ENCODE results near the gene OSBPL3. TPM values are rescaled to one million over a fixed set of nuclear protein-coding genes. Genes with fewer than 3 reads are reported as not detected.

The OSBPL3 gene
- total and polyA plus RNA-seq, 4 donors, result 4.7 to 13.7 (median 5.7) TPM

- DNase-seq (ENCODE audit: low read depth in 4 of 6, low spot score in 6 of 6), result no peak
- no peaks in the 10 kb centered on the region for H3K27me3 ChIP-seq (ENCODE audit: control insufficient read depth, insufficient read depth, low read length)
- H3K4me3 ChIP-seq (ENCODE audit: low read depth, low read length), result no peak overlapping the region
- H3K9me3 ChIP-seq (ENCODE audit: control insufficient read depth, insufficient read depth, low read length), result no peaks in the 10 kb centered on the region
- no peaks in the 10 kb centered on the region for H3K4me1 ChIP-seq (ENCODE audit: control insufficient read depth, insufficient read depth, low read length)
- no peaks in the 10 kb centered on the region for H3K36me3 ChIP-seq (ENCODE audit: control insufficient read depth, insufficient read depth, low read length)
- H3K27ac ChIP-seq (ENCODE audit: low read depth, low read length), result no peak overlapping the region
Measured at GRCh38 chr7:25012254-25012653, 32.3 kb upstream of the OSBPL3 start.

DNA sequence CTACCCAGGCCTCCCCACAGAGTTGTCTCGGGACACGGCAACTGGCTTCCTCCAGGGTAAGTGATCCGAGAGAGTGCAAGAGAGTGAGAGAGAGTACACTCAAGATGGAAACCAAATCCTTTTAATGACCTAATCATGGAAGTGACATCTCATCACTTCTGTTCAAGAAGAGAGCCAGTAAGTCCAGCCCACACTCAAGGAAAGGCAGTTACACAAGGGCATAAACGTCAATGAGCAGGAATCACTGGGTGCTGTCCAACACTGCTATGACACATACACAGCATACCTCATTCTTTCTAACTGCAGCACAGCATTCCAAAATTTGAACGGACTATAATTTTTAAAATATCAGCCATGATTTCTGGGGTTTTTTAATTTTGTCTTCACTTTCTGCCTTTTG is 29.3 kb upstream of the OSBPL3 start:
- 90% methylated on average over 2 of the region's 5 CpGs for WGBS (ENCODE audit: insufficient coverage)
- Histone ChIP-seq H3K27me3 (ENCODE audit: control insufficient read depth, insufficient read depth, low read length) (no peaks in the 10 kb centered on the region), H3K4me1 (ENCODE audit: control insufficient read depth, insufficient read depth, low read length) (no peaks in the 10 kb centered on the region), H3K9me3 (ENCODE audit: control insufficient read depth, insufficient read depth, low read length) (no peaks in the 10 kb centered on the region), H3K36me3 (ENCODE audit: control insufficient read depth, insufficient read depth, low read length) (no peaks in the 10 kb centered on the region), H3K27ac (ENCODE audit: low read depth, low read length) (no peak overlapping the region), H3K4me3 (ENCODE audit: low read depth, low read length) (no peak overlapping the region)
- DNase-seq (ENCODE audit: low read depth in 4 of 6, low spot score in 6 of 6), result no peak

- no peaks in the 10 kb centered on the region for H3K36me3 ChIP-seq (ENCODE audit: control insufficient read depth, insufficient read depth, low read length)
- H3K27ac ChIP-seq (ENCODE audit: low read depth, low read length), result no peak overlapping the region
- no peaks in the 10 kb centered on the region for H3K9me3 ChIP-seq (ENCODE audit: control insufficient read depth, insufficient read depth, low read length)
- no peaks in the 10 kb centered on the region for H3K27me3 ChIP-seq (ENCODE audit: control insufficient read depth, insufficient read depth, low read length)
- no peak for DNase-seq (ENCODE audit: low read depth in 4 of 6, low spot score in 6 of 6)
- H3K4me3 ChIP-seq (ENCODE audit: low read depth, low read length), result no peak overlapping the region
- no peaks in the 10 kb centered on the region for H3K4me1 ChIP-seq (ENCODE audit: control insufficient read depth, insufficient read depth, low read length)
- WGBS (ENCODE audit: insufficient coverage), result no CpG with 5 or more reads among the region's 1 CpG
Measured at GRCh38 chr7:25007668-25008067, 27.7 kb upstream of the OSBPL3 start.

GRCh38 chr7:25006276-25006675 is 26.3 kb upstream of the OSBPL3 start:
- no peaks in the 10 kb centered on the region for H3K4me1 ChIP-seq (ENCODE audit: control insufficient read depth, insufficient read depth, low read length)
- DNase-seq (ENCODE audit: low read depth in 4 of 6, low spot score in 6 of 6), result no peak
- H3K36me3 ChIP-seq (ENCODE audit: control insufficient read depth, insufficient read depth, low read length), result no peaks in the 10 kb centered on the region
- no peak overlapping the region for H3K4me3 ChIP-seq (ENCODE audit: low read depth, low read length)
- WGBS (ENCODE audit: insufficient coverage), result 100% methylated on average over 1 of the region's 1 CpG
- H3K27me3 ChIP-seq (ENCODE audit: control insufficient read depth, insufficient read depth, low read length), result no peaks in the 10 kb centered on the region
- H3K9me3 ChIP-seq (ENCODE audit: control insufficient read depth, insufficient read depth, low read length), result no peaks in the 10 kb centered on the region
- no peak overlapping the region for H3K27ac ChIP-seq (ENCODE audit: low read depth, low read length)

DNA sequence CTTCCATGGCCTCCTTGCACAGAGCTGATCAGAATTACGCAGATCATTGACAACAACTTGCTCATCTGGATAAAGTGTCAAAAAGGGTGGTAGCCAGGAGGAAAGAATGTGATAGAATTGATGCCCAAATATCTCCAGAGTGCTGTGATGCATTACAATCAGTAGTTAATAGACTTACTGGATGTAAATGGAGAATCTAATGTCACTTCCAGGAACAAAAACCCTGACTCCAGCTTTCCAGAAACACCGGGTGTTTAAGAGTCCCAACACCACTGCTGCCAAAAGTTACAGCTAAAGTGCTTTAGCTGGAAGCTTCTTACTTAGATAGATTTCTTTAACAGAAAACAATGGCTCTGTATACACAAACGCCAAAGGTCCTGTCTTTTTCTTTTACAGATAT is 25.7 kb upstream of the OSBPL3 start:
- peak in 2 of 6 donors; percentile 20 to 36 for DNase-seq (ENCODE audit: low read depth in 4 of 6, low spot score in 6 of 6)
- no peak overlapping the region for H3K27ac ChIP-seq (ENCODE audit: low read depth, low read length)
- H3K36me3 ChIP-seq (ENCODE audit: control insufficient read depth, insufficient read depth, low read length), result no peaks in the 10 kb centered on the region
- H3K4me3 ChIP-seq (ENCODE audit: low read depth, low read length), result no peak overlapping the region
- H3K27me3 ChIP-seq (ENCODE audit: control insufficient read depth, insufficient read depth, low read length), result no peaks in the 10 kb centered on the region
- no peaks in the 10 kb centered on the region for H3K9me3 ChIP-seq (ENCODE audit: control insufficient read depth, insufficient read depth, low read length)
- no peaks in the 10 kb centered on the region for H3K4me1 ChIP-seq (ENCODE audit: control insufficient read depth, insufficient read depth, low read length)
- WGBS (ENCODE audit: insufficient coverage), result 100% methylated on average over 1 of the region's 3 CpGs

GRCh38 chr7:25002786-25003185 is 22.8 kb upstream of the OSBPL3 start:
- no peak for DNase-seq (ENCODE audit: low read depth in 4 of 6, low spot score in 6 of 6)
- Histone ChIP-seq H3K36me3 (ENCODE audit: control insufficient read depth, insufficient read depth, low read length) (no peaks in the 10 kb centered on the region), H3K4me3 (ENCODE audit: low read depth, low read length) (no peak overlapping the region), H3K4me1 (ENCODE audit: control insufficient read depth, insufficient read depth, low read length) (no peaks in the 10 kb centered on the region), H3K9me3 (ENCODE audit: control insufficient read depth, insufficient read depth, low read length) (no peaks in the 10 kb centered on the region), H3K27ac (ENCODE audit: low read depth, low read length) (no peak overlapping the region), H3K27me3 (ENCODE audit: control insufficient read depth, insufficient read depth, low read length) (no peaks in the 10 kb centered on the region)
- 80% methylated on average over 1 of the region's 1 CpG for WGBS (ENCODE audit: insufficient coverage)

GRCh38 chr7:24995466-24995865 is 15.5 kb upstream of the OSBPL3 start:
- Histone ChIP-seq H3K4me3 (ENCODE audit: low read depth, low read length) (no peak overlapping the region), H3K4me1 (ENCODE audit: control insufficient read depth, insufficient read depth, low read length) (no peaks in the 10 kb centered on the region), H3K27me3 (ENCODE audit: control insufficient read depth, insufficient read depth, low read length) (no peaks in the 10 kb centered on the region), H3K27ac (ENCODE audit: low read depth, low read length) (no peak overlapping the region), H3K9me3 (ENCODE audit: control insufficient read depth, insufficient read depth, low read length) (no peaks in the 10 kb centered on the region), H3K36me3 (ENCODE audit: control insufficient read depth, insufficient read depth, low read length) (no peaks in the 10 kb centered on the region)
- no CpG with 5 or more reads among the region's 3 CpGs for WGBS (ENCODE audit: insufficient coverage)
- no peak for DNase-seq (ENCODE audit: low read depth in 4 of 6, low spot score in 6 of 6)

DNA sequence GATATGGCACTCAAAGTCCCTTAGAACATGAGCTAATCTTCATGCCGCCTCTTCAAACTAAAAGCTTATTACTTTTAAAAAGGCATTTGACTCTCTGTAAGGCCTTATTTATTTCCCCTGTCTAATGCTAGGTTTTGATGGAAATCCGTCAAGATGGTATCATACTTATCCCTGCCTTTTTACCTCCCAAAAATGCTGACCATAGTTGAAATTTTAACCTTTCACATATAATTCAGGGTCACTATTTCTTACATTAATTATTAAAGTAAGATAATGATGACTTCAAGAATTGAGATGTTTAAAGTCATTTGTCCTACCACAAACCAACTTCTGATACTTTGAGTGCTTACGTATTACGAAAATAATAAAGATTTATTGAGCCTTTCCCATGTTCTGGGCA is 12.3 kb upstream of the OSBPL3 start:
- Histone ChIP-seq H3K27me3 (ENCODE audit: control insufficient read depth, insufficient read depth, low read length) (no peaks in the 10 kb centered on the region), H3K9me3 (ENCODE audit: control insufficient read depth, insufficient read depth, low read length) (no peaks in the 10 kb centered on the region), H3K27ac (ENCODE audit: low read depth, low read length) (no peak overlapping the region), H3K36me3 (ENCODE audit: control insufficient read depth, insufficient read depth, low read length) (no peaks in the 10 kb centered on the region), H3K4me1 (ENCODE audit: control insufficient read depth, insufficient read depth, low read length) (no peaks in the 10 kb centered on the region), H3K4me3 (ENCODE audit: low read depth, low read length) (no peak overlapping the region)
- no CpG with 5 or more reads among the region's 4 CpGs for WGBS (ENCODE audit: insufficient coverage)
- DNase-seq (ENCODE audit: low read depth in 4 of 6, low spot score in 6 of 6), result no peak

DNA sequence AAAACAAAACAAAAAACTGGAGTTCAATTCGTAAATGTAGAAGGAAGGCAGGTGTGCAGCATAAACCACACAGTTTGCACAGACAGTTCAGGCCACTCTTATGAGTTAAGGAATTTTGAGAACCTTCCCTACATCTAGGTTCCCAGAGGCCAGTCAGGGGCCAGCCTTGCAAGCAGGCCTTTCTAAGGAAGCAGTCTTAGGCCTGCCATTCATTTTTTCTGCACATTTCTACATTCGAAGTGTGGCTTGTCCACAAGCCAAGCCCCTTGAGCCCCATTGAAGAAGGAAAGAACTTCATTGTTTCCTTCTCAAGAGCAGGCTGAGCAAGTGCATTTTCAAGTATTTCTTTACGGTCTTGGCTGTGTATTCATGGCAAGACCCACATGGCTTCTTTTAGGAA is 11.4 kb upstream of the OSBPL3 start:
- Histone ChIP-seq H3K36me3 (ENCODE audit: control insufficient read depth, insufficient read depth, low read length) (no peaks in the 10 kb centered on the region), H3K4me3 (ENCODE audit: low read depth, low read length) (no peak overlapping the region), H3K27ac (ENCODE audit: low read depth, low read length) (no peak overlapping the region), H3K9me3 (ENCODE audit: control insufficient read depth, insufficient read depth, low read length) (no peaks in the 10 kb centered on the region), H3K4me1 (ENCODE audit: control insufficient read depth, insufficient read depth, low read length) (no peaks in the 10 kb centered on the region), H3K27me3 (ENCODE audit: control insufficient read depth, insufficient read depth, low read length) (no peaks in the 10 kb centered on the region)
- no peak for DNase-seq (ENCODE audit: low read depth in 4 of 6, low spot score in 6 of 6)
- WGBS (ENCODE audit: insufficient coverage), result 78% methylated on average over 3 of the region's 3 CpGs

GRCh38 chr7:24987331-24987842 is 7.4 kb upstream of the OSBPL3 start:
- no peaks in the 10 kb centered on the region for H3K9me3 ChIP-seq (ENCODE audit: control insufficient read depth, insufficient read depth, low read length)
- WGBS (ENCODE audit: insufficient coverage), result no CpG with 5 or more reads among the region's 1 CpG
- no peak for DNase-seq (ENCODE audit: low read depth in 4 of 6, low spot score in 6 of 6)
- H3K27me3 ChIP-seq (ENCODE audit: control insufficient read depth, insufficient read depth, low read length), result peaks cover 10% of the 10 kb centered on the region
- no peaks in the 10 kb centered on the region for H3K4me1 ChIP-seq (ENCODE audit: control insufficient read depth, insufficient read depth, low read length)
- H3K27ac ChIP-seq (ENCODE audit: low read depth, low read length), result no peak overlapping the region
- no peak overlapping the region for H3K4me3 ChIP-seq (ENCODE audit: low read depth, low read length)
- H3K36me3 ChIP-seq (ENCODE audit: control insufficient read depth, insufficient read depth, low read length), result no peaks in the 10 kb centered on the region
